Measurements from ENCODE around the gene DMXL1.

Gene DMXL1

GRCh38 chr5:119271758-119272730 is 201.2 kb downstream of the DMXL1 start:
- DNase-seq: no peak

DNA sequence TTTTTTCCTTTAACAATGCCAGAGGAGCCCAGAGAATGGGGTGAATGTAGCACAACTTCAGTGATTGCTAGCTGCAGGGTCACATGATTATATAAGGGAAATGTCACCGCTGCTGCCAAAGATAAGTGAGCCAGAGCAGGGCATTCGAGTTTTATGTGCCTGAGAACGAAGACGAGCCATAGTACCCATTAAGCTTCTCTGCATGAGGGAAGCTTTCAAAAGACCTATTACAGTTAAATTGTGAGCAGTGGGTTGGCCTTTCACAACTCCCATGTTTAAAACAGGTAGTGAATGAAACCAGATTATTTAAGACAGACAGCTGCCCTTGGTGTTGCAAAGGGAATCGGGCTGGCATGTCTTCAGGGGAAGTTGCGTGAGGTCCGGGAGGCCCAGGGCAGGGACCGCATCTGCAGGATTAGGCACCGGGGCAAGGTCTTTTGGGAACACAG is 202.5 kb downstream of the DMXL1 start:
- peak; percentile 75 for DNase-seq

DNA sequence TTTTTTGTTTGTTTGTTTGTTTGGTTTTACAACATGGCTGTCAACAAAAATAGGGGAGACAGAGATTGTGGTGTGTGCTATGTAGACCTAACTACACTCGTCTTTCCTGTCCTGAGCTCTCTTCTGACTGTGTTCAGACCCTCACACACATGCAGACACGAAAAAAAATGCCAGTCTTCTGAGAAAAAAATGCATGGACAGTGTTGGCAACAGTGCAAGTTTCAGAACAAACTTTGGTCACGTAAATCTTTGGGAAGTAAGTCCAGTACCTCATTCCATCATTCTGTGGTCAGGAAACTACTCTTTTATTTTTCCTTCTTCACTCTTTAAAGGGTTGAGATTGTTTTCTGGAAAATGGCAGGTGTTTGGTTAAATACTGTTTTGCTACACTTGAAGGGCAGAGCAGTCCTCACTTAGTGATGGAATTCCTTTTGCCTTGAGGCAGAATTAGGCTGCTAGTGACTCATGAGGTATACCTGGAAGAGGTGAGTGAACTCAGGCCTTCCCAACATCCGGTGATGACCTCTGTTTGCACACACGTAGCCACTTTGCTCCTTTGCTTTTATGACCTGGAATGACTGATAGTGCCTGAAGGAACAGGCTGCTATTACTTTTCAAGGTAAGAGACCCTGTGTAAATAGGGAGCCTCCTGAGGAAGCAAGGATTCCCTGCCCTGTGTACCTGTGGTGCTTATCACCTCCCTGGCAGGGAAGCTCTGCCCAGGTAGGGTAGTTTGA is 203.3 kb downstream of the DMXL1 start:
- no peak for DNase-seq

DNA sequence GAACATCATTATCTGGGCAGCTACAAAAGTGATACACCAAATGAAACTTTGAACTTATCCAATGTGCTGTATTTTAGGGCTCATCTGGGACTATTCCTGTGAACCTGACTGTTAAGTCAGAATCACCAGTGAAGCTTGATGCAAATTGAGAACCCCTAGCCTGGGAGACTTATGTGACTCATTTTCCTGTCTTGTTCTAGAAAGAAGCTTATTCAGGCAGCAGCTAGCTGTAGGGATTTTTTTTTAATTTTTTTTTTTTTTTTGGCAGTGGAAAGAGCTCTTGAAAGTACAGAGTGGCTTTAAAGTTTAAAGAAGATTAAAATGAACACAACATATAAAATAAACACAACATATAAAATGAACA is 203.9 kb downstream of the DMXL1 start:
- DNase-seq: no peak

DNA sequence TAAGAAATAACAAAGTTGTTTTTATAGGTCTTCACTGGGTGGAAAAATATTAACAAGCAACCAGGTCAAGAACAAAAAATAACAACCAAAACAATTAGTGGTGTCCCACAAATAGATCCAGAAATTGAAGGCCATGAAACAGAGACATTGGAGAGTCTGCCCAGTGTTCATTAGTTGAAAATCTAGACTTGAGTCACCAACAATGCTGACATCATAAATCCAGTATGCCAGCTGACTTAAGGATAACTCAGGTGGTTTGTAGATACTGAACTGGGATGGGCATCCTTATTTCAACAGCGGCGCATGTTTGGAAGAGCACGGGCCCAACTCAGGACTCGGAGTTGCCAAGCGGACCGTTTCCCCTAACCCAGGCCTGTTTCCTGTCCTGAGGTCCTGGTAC is 204.3 kb downstream of the DMXL1 start:
- DNase-seq: no peak

DNA sequence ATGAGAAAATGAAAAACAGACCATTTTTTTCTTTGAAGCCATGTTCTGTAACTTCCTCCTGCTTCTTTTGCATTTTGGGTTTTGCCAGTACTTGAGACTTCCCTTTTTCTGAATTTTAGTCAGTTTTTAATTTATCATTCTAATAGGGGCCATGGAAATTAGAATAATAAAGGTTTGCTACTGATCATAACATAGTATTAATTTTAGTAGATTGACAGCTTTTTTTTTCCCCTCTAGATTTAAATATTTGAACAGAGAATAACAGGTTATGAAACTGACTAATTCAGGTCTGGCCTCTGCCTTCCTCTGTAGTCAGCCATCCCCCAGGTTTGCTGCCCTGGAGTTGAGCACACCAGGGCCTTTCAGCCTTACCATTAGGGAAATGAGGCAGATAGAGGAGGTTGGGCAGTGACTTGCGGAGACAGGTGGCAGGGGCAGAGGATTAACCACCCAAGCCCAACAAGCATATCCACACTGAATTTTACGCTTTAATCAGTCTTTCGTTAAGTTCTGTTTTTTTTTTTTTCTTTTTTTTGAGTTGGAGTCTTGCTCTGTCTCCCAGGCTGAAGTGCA is 204.8 kb downstream of the DMXL1 start:
- no peak for DNase-seq

DNA sequence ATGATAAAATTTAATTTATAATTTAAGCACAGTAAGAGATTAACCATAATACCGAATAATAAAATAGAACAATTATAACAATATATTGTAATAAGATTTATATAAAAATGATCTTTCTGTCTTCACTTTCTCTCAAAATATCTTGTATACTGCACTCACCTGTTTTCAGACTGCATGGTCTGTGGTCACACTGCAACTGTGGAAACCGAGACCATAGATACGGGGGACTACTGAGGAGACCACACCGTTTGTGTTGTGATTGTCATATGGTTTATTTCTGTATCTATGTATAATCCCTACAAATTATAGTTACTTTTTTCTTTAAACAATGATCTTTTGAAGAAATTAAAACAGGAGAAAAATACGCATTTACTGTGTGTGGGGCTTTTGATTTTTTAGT is 206.1 kb downstream of the DMXL1 start:
- DNase-seq: no peak

- DNase-seq: no peak
Measured at GRCh38 chr5:119279093-119279492, 208.2 kb downstream of the DMXL1 start.

- DNase-seq: no peak
Measured at GRCh38 chr5:119280380-119280779, 209.5 kb downstream of the DMXL1 start.

- DNase-seq: no peak
Measured at GRCh38 chr5:119282628-119283027, 211.7 kb downstream of the DMXL1 start.

- DNase-seq: no peak
Measured at GRCh38 chr5:119284031-119284430, 213.1 kb downstream of the DMXL1 start.

- no peak for DNase-seq
Measured at GRCh38 chr5:119285070-119285916, 214.4 kb downstream of the DMXL1 start.

DNA sequence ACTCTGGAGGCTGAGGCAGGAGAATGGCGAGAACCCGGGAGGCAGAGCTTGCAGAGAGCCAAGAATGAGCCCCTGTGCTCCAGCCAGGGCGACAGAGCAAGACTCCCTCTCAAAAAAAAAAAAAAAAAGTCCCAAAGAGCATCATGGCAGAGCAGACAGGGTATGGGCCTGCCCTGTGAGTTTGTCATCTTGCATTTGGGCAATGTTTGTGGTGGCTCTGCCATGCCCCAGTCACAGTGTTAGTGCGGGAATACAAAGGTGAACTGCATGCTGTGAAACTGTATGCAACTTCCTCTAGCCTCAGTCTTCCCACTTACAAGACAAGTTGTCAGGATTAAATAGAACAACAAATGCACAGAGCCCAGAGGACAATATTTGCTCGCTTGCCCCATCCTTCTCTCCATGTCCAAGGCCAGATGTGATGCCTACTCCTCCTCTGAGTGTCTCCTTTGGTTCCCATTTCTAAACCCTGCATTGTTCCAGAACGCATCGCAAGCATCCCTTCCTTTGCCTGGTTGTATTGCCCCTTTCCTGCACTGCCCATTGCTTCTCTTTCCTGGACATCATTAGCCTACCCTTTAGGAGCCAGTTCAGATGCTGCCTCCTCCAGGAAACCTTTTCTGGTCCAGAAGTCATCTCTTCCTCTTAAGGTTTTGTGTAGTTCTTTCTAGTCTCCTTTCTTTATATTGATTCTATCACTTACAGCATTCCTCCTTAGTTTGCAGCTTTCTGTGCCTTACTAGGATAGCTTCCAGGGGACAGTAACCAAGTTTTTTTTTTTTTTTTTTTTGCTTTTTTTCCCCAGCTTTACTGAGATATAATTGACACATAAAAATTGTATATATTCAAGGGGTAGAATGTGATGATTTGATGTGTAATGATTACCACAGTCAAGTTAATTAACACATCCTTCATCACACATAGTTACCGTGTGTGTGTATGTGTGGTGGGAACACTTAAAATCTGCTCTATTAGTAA is 215.9 kb downstream of the DMXL1 start:
- DNase-seq: no peak

GRCh38 chr5:119287547-119288111 is 216.7 kb downstream of the DMXL1 start:
- DNase-seq: no peak

- DNase-seq: no peak
Measured at GRCh38 chr5:119288379-119289033, 217.6 kb downstream of the DMXL1 start.

DNA sequence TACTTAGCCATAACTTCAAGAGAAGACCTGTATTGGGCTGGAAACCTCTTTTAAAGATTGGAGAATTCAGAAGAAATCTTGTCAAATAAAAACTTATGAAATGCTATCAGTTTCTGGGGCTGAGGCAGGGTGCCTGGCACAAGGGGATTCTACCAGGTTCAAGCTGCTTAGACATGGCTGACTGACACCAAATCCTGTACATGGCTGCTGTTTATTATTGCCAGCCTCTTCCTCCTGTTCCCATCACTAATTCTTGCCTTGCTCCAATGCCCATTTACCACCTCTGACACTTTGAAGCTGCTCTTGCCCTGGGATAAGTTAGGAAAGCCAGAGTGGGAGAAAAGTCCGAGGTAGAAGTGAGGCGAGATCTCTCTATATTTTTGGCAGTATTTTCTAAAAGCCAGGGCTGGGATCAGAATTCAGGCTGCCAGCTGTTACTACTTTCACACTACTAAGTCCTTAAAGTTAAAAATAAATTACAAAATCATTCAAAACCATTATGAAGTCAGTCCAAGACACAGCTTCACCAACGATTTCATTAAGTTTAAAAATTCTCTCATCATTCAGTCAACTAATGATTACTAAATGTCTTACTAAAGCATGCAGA is 218.7 kb downstream of the DMXL1 start:
- no peak for DNase-seq

DNA sequence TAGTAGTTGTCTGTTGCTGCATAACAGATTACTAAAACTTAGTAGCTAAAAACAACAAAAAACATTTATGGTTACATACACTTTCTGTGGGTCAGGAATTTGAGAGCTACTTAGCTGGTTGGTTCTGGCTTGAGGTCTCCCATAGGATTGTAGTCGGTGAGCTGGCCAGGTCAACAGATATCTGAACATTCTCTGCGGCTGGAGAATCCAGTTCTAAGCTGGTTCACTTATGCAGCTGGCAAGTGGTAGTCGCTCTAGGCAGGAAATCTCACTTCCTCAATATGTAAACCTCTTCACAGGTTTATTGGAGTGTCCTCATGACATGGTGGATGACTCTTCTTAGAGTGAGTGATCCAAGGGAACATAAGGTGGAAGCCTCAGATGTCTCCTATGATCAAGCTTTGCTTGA is 219.3 kb downstream of the DMXL1 start:
- peak; percentile 77 for DNase-seq

DNA sequence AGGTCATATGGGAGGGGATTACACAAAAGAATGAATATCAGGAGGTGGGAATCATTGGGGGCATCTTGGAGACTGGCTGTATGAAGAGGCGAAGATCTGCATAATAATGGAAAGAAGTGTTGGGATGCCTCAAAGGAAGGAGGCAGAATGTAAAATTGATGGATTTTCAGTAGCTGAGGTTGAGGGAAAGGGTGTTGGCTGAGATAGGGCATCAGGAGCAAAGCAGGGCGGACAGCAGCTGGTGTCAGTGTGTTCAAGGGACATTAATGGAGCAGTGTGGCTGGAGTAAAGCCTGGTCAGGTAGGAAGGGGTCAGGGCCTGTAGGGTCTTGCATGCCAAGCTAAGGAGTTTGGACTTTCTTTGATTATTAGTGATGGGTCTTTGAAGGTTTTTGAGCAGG is 219.7 kb downstream of the DMXL1 start:
- DNase-seq: no peak

DNA sequence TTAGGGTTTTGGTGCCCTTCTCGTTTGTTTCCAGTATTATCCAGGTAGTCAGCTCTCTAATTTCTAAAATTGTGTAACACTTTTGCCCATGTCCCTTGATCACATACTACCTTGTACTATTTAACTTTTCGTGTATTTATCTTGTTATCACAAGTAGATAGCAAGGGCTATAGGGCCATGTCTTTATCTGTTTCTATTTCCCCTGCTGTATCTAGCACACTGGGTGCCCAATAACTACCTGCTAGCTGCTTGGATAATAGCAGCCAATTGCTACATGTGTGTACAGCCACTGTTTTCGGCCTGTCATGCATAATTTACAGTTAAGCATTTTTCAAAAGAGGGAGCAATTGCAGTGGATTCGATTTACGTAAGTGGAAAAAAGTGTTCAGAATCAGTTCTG is 220.2 kb downstream of the DMXL1 start:
- DNase-seq: no peak

- DNase-seq: no peak
Measured at GRCh38 chr5:119291877-119292276, 221.0 kb downstream of the DMXL1 start.
